ENCODE measurements around the gene PLPPR1.
A peak's percentile ranks its signal among the peaks of the same experiment; 100 is the strongest.

PLPPR1 gene

DNA sequence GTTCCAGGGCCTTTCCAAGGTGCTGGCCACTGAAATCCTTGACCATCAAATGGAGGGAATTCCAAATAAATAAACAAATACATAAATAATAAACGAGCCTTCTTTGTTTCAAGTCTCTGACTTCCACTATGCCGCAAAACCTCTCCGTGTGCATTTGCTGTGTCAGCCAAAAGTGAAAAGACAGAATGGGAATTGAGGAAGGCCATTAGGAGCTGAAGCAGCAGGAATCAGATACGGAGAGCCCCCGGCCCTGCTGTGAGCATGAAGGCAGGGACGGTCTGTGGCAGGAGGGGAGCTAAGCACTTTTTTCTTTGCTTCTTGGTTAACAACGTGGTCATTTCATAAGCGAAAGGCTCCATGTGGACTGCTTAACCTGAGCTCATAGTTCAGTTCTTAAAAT lies 26.1 kb downstream of the PLPPR1 start:
- Histone ChIP-seq H3K27me3 (ENCODE audit: control insufficient read depth, insufficient read depth, low read length) (no peaks in the 10 kb centered on the region), H3K4me3 (ENCODE audit: low read length) (no peak overlapping the region), H3K4me1 (ENCODE audit: control insufficient read depth, low read depth, low read length) (peaks cover 15% of the 10 kb centered on the region), H3K9ac (ENCODE audit: low read length) (no peak overlapping the region), H3K36me3 (ENCODE audit: control insufficient read depth, low read depth, low read length) (no peaks in the 10 kb centered on the region), H3K9me3 (ENCODE audit: control insufficient read depth, low read depth, low read length) (no peaks in the 10 kb centered on the region), H3K27ac (ENCODE audit: low read length) (no peak overlapping the region)

DNA sequence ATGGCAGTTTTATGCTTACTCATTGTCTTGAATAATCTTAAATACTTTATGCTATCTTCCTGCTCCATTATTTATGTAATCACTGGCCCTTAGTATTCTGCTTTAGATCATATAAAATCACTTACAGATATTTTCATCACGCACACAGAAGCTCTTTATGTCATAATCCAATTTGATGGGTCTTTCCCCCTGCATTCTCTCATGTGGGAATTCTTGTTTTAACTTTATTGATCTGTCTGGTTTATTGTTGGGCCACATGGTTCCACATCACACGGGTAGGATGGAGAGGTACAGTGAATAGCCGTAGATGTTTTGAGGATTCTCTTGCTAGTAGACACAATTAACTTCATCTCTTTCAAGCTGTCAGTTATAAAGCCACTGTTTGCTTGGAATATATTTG lies 27.0 kb downstream of the PLPPR1 start:
- no peak overlapping the region for H3K9ac ChIP-seq (ENCODE audit: low read length)
- H3K4me1 ChIP-seq (ENCODE audit: control insufficient read depth, low read depth, low read length) = peaks cover 15% of the 10 kb centered on the region
- H3K4me3 ChIP-seq (ENCODE audit: low read length) = no peak overlapping the region
- no peaks in the 10 kb centered on the region for H3K27me3 ChIP-seq (ENCODE audit: control insufficient read depth, insufficient read depth, low read length)
- no peaks in the 10 kb centered on the region for H3K9me3 ChIP-seq (ENCODE audit: control insufficient read depth, low read depth, low read length)
- no peaks in the 10 kb centered on the region for H3K36me3 ChIP-seq (ENCODE audit: control insufficient read depth, low read depth, low read length)
- H3K27ac ChIP-seq (ENCODE audit: low read length) = no peak overlapping the region

GRCh38 chr9:101062686-101063085 lies 34.2 kb downstream of the PLPPR1 start:
- Histone ChIP-seq H3K36me3 (ENCODE audit: control insufficient read depth, low read depth, low read length) (no peaks in the 10 kb centered on the region), H3K27me3 (ENCODE audit: control insufficient read depth, insufficient read depth, low read length) (no peaks in the 10 kb centered on the region), H3K4me3 (ENCODE audit: low read length) (no peak overlapping the region), H3K9ac (ENCODE audit: low read length) (no peak overlapping the region), H3K4me1 (ENCODE audit: control insufficient read depth, low read depth, low read length) (no peaks in the 10 kb centered on the region), H3K9me3 (ENCODE audit: control insufficient read depth, low read depth, low read length) (no peaks in the 10 kb centered on the region), H3K27ac (ENCODE audit: low read length) (no peak overlapping the region)

GRCh38 chr9:101063192-101063591 lies 34.7 kb downstream of the PLPPR1 start:
- Histone ChIP-seq H3K27me3 (ENCODE audit: control insufficient read depth, insufficient read depth, low read length) (no peaks in the 10 kb centered on the region), H3K4me3 (ENCODE audit: low read length) (no peak overlapping the region), H3K4me1 (ENCODE audit: control insufficient read depth, low read depth, low read length) (no peaks in the 10 kb centered on the region), H3K9me3 (ENCODE audit: control insufficient read depth, low read depth, low read length) (no peaks in the 10 kb centered on the region), H3K36me3 (ENCODE audit: control insufficient read depth, low read depth, low read length) (no peaks in the 10 kb centered on the region), H3K27ac (ENCODE audit: low read length) (no peak overlapping the region), H3K9ac (ENCODE audit: low read length) (no peak overlapping the region)

DNA sequence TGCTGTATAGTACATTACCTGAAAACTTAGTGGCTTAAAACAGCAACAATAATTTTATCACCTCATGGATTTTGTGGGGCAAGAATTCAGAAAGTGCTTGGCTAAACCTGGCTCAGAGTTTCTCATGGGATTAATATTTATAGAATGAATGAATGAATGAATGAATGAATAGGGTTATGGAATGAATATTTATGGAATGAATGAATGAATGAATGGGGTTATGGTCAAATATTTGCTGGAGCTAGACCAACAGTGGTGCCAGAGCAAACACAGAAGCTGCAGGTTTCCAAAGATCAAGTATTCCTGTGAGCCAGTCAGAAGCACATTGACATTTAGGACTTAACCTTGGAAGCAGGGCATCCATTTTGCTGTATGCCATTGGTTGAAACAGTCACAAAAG lies 35.7 kb downstream of the PLPPR1 start:
- Histone ChIP-seq H3K27ac (ENCODE audit: low read length) (no peak overlapping the region), H3K4me3 (ENCODE audit: low read length) (no peak overlapping the region), H3K9ac (ENCODE audit: low read length) (no peak overlapping the region), H3K27me3 (ENCODE audit: control insufficient read depth, insufficient read depth, low read length) (no peaks in the 10 kb centered on the region), H3K9me3 (ENCODE audit: control insufficient read depth, low read depth, low read length) (no peaks in the 10 kb centered on the region), H3K36me3 (ENCODE audit: control insufficient read depth, low read depth, low read length) (no peaks in the 10 kb centered on the region), H3K4me1 (ENCODE audit: control insufficient read depth, low read depth, low read length) (no peaks in the 10 kb centered on the region)

- Histone ChIP-seq H3K9me3 (ENCODE audit: control insufficient read depth, low read depth, low read length) (no peaks in the 10 kb centered on the region), H3K4me3 (ENCODE audit: low read length) (no peak overlapping the region), H3K36me3 (ENCODE audit: control insufficient read depth, low read depth, low read length) (no peaks in the 10 kb centered on the region), H3K4me1 (ENCODE audit: control insufficient read depth, low read depth, low read length) (peaks cover under 1% of the 10 kb centered on the region), H3K27me3 (ENCODE audit: control insufficient read depth, insufficient read depth, low read length) (no peaks in the 10 kb centered on the region), H3K9ac (ENCODE audit: low read length) (no peak overlapping the region), H3K27ac (ENCODE audit: low read length) (no peak overlapping the region)
These were observed 37.4 kb downstream of the PLPPR1 start for GRCh38 chr9:101065930-101066329.

GRCh38 chr9:101068696-101069095 lies 40.2 kb downstream of the PLPPR1 start:
- H3K4me1 ChIP-seq (ENCODE audit: control insufficient read depth, low read depth, low read length) = peaks cover 19% of the 10 kb centered on the region
- H3K36me3 ChIP-seq (ENCODE audit: control insufficient read depth, low read depth, low read length) = no peaks in the 10 kb centered on the region
- no peak overlapping the region for H3K4me3 ChIP-seq (ENCODE audit: low read length)
- H3K9ac ChIP-seq (ENCODE audit: low read length) = no peak overlapping the region
- no peaks in the 10 kb centered on the region for H3K9me3 ChIP-seq (ENCODE audit: control insufficient read depth, low read depth, low read length)
- H3K27ac ChIP-seq (ENCODE audit: low read length) = no peak overlapping the region
- no peaks in the 10 kb centered on the region for H3K27me3 ChIP-seq (ENCODE audit: control insufficient read depth, insufficient read depth, low read length)

- Histone ChIP-seq H3K27ac (ENCODE audit: low read length) (no peak overlapping the region), H3K9ac (ENCODE audit: low read length) (no peak overlapping the region), H3K9me3 (ENCODE audit: control insufficient read depth, low read depth, low read length) (no peaks in the 10 kb centered on the region), H3K36me3 (ENCODE audit: control insufficient read depth, low read depth, low read length) (no peaks in the 10 kb centered on the region), H3K4me1 (ENCODE audit: control insufficient read depth, low read depth, low read length) (peaks cover 33% of the 10 kb centered on the region), H3K27me3 (ENCODE audit: control insufficient read depth, insufficient read depth, low read length) (no peaks in the 10 kb centered on the region), H3K4me3 (ENCODE audit: low read length) (no peak overlapping the region)
These were observed 43.7 kb downstream of the PLPPR1 start for GRCh38 chr9:101072259-101072658.

GRCh38 chr9:101073122-101073521 lies 44.6 kb downstream of the PLPPR1 start:
- H3K4me3 ChIP-seq (ENCODE audit: low read length) = no peak overlapping the region
- H3K9ac ChIP-seq (ENCODE audit: low read length) = no peak overlapping the region
- H3K36me3 ChIP-seq (ENCODE audit: control insufficient read depth, low read depth, low read length) = no peaks in the 10 kb centered on the region

GRCh38 chr9:101081641-101082040 lies 53.1 kb downstream of the PLPPR1 start:
- H3K4me3 ChIP-seq (ENCODE audit: low read length) = no peak overlapping the region
- no peak overlapping the region for H3K9ac ChIP-seq (ENCODE audit: low read length)
- H3K27me3 ChIP-seq (ENCODE audit: control insufficient read depth, insufficient read depth, low read length) = no peaks in the 10 kb centered on the region
- H3K27ac ChIP-seq (ENCODE audit: low read length) = no peak overlapping the region
- no peaks in the 10 kb centered on the region for H3K36me3 ChIP-seq (ENCODE audit: control insufficient read depth, low read depth, low read length)
- H3K9me3 ChIP-seq (ENCODE audit: control insufficient read depth, low read depth, low read length) = no peaks in the 10 kb centered on the region
- H3K4me1 ChIP-seq (ENCODE audit: control insufficient read depth, low read depth, low read length) = peaks cover 11% of the 10 kb centered on the region

More at GRCh38 chr9:101073122-101073521, 44.6 kb downstream of the PLPPR1 start:
- H3K27me3 ChIP-seq (ENCODE audit: control insufficient read depth, insufficient read depth, low read length) = no peaks in the 10 kb centered on the region
- H3K27ac ChIP-seq (ENCODE audit: low read length) = no peak overlapping the region
- peaks cover 33% of the 10 kb centered on the region for H3K4me1 ChIP-seq (ENCODE audit: control insufficient read depth, low read depth, low read length)
- no peaks in the 10 kb centered on the region for H3K9me3 ChIP-seq (ENCODE audit: control insufficient read depth, low read depth, low read length)

DNA sequence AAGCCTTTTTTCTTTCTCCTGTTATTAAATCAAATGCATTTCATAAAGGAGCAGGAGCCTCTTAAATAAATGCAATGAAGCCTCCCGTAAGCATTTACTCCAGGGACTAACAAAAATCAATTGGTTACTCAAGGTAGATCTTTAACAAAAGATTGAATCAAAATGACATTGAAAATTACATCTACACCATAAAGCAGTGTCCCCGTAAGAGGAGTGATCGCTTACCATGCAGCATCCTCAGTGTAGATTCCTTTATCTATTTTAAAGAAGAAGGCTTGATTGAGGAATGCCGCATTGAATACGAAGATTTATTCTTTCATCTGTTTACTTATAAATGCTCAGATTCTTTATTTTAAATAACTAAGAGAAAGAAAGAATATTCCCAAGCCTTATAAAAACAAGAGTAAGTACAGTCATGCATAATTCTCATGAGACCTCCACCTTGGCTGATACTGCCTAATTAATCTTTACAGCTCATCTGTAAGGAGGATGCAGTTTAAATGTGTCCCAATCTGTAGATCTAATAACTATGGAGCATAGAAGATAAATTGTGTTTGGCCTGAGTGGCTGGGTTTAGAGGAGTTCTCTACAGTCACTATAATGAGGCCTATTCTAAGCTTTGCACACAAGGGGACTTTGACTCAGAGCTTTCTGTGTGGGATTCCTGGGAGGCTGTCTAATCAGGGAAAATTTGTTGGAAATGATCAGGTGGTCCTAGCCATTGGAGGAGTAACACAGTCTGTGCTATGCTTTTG lies 55.1 kb downstream of the PLPPR1 start:
- Histone ChIP-seq H3K27me3 (ENCODE audit: control insufficient read depth, insufficient read depth, low read length) (no peaks in the 10 kb centered on the region), H3K4me1 (ENCODE audit: control insufficient read depth, low read depth, low read length) (peaks cover 21% of the 10 kb centered on the region), H3K9me3 (ENCODE audit: control insufficient read depth, low read depth, low read length) (no peaks in the 10 kb centered on the region), H3K4me3 (ENCODE audit: low read length) (no peak overlapping the region), H3K9ac (ENCODE audit: low read length) (no peak overlapping the region), H3K27ac (ENCODE audit: low read length) (no peak overlapping the region), H3K36me3 (ENCODE audit: control insufficient read depth, low read depth, low read length) (no peaks in the 10 kb centered on the region)

GRCh38 chr9:101087426-101087825 lies 58.9 kb downstream of the PLPPR1 start:
- Histone ChIP-seq H3K4me3 (ENCODE audit: low read length) (peak overlapping the region; percentile 12), H3K27me3 (ENCODE audit: control insufficient read depth, insufficient read depth, low read length) (no peaks in the 10 kb centered on the region), H3K9me3 (ENCODE audit: control insufficient read depth, low read depth, low read length) (no peaks in the 10 kb centered on the region), H3K9ac (ENCODE audit: low read length) (no peak overlapping the region), H3K36me3 (ENCODE audit: control insufficient read depth, low read depth, low read length) (no peaks in the 10 kb centered on the region), H3K4me1 (ENCODE audit: control insufficient read depth, low read depth, low read length) (peaks cover 21% of the 10 kb centered on the region), H3K27ac (ENCODE audit: low read length) (no peak overlapping the region)
